ENCODE results near the gene ARVCF. TPM values are rescaled to one million over a fixed set of nuclear protein-coding genes. Genes with fewer than 3 reads are reported as not detected.
A peak's percentile ranks its signal among the peaks of the same experiment; 100 is the strongest.

ARVCF gene
- polyA plus RNA-seq, 1 of the 3 experiments (the other 2 are of a cell fraction), result 27.4 TPM

DNA sequence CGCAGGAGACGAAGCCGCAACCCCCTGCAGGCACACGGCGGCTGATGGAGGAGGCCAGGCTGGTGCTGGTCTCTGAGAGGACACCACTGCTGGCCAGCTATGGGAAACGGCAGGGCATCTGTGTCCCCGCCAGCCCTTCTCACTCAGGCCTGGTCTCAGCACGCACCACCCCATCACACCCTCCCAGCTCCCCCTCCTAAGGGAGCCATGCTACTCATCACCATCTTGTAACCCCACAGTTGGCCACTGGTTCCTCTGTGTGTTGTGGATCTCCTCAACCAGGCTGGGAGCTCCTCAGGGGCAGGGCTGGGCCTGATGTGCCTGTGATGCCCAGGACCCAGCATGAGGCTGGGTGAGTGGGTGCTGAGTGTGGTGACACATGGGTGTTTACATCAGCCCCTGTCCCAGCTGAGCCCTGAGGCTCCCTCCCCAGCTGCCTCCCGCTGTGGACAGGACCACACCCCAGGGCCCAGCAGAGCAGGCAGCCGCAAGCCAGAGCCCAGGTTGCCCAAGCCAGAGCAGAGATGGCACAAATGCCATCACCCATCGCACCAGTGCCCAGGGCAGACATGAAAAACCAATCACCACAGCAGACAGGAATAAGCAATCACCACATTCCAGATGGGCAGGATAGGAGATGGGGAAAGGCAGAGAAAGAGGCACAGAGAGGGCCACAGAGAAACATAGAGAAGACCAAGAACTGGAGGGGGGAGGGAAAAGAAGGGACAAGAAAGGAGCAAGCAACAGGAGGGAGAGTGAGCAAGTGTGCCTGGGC, 8.2 kb downstream of the ARVCF start:
- peaks cover 0 to 10% of the 10 kb centered on the region in 2 experiments for H3K36me3 ChIP-seq (replicated peaks in 1 of 2; ENCODE audit: control insufficient read depth in 1 of 2, insufficient read depth in 2 of 2, low read length in 1 of 2)
- no peak overlapping the region for H3K4me2 ChIP-seq
- TF ChIP-seq SIN3A (IDR thresholded peaks at IDR 0.05; ENCODE audit: borderline replicate concordance, low read depth, low read length), result no peak
- TF ChIP-seq FOXM1 (IDR thresholded peaks at IDR 0.05; ENCODE audit: low read depth), result no peak
- TF ChIP-seq JUND (IDR thresholded peaks at IDR 0.05), result no peak
- TF ChIP-seq CTCF (IDR thresholded peaks at IDR 0.05), result no peak
- TF ChIP-seq RXRA (IDR thresholded peaks at IDR 0.05; ENCODE audit: borderline replicate concordance, low read depth), result no peak
- TF ChIP-seq MXI1 (IDR thresholded peaks at IDR 0.05; ENCODE audit: low read depth, low read length), result no peak
- TF ChIP-seq RFX5 (IDR thresholded peaks at IDR 0.05; ENCODE audit: low read length), result no peak
- TF ChIP-seq GATA2 (CRISPR knock-in tag; IDR thresholded peaks at IDR 0.05), result no peak
- no peak for TF ChIP-seq PBX3 (IDR thresholded peaks at IDR 0.05)
- TF ChIP-seq, protein P1, sequence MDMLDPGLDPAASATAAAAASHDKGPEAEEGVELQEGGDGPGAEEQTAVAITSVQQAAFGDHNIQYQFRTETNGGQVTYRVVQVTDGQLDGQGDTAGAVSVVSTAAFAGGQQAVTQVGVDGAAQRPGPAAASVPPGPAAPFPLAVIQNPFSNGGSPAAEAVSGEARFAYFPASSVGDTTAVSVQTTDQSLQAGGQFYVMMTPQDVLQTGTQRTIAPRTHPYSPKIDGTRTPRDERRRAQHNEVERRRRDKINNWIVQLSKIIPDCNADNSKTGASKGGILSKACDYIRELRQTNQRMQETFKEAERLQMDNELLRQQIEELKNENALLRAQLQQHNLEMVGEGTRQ (IDR thresholded peaks at IDR 0.05; ENCODE audit: borderline replicate concordance, low read depth, low read length), result no peak
- no peak for TF ChIP-seq NRF1 (IDR thresholded peaks at IDR 0.05; ENCODE audit: low read depth, low read length)
- no peak; the same call in 1 of the 2 replicates for TF ChIP-seq RCOR1 (IDR thresholded peaks at IDR 0.05; ENCODE audit: low read length)
- TF ChIP-seq, protein P2, sequence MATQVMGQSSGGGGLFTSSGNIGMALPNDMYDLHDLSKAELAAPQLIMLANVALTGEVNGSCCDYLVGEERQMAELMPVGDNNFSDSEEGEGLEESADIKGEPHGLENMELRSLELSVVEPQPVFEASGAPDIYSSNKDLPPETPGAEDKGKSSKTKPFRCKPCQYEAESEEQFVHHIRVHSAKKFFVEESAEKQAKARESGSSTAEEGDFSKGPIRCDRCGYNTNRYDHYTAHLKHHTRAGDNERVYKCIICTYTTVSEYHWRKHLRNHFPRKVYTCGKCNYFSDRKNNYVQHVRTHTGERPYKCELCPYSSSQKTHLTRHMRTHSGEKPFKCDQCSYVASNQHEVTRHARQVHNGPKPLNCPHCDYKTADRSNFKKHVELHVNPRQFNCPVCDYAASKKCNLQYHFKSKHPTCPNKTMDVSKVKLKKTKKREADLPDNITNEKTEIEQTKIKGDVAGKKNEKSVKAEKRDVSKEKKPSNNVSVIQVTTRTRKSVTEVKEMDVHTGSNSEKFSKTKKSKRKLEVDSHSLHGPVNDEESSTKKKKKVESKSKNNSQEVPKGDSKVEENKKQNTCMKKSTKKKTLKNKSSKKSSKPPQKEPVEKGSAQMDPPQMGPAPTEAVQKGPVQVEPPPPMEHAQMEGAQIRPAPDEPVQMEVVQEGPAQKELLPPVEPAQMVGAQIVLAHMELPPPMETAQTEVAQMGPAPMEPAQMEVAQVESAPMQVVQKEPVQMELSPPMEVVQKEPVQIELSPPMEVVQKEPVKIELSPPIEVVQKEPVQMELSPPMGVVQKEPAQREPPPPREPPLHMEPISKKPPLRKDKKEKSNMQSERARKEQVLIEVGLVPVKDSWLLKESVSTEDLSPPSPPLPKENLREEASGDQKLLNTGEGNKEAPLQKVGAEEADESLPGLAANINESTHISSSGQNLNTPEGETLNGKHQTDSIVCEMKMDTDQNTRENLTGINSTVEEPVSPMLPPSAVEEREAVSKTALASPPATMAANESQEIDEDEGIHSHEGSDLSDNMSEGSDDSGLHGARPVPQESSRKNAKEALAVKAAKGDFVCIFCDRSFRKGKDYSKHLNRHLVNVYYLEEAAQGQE (IDR thresholded peaks at IDR 0.05; ENCODE audit: low read depth, low read length), result no peak
- no peak for TF ChIP-seq TCF12 (IDR thresholded peaks at IDR 0.05)
- TF ChIP-seq, protein P3, sequence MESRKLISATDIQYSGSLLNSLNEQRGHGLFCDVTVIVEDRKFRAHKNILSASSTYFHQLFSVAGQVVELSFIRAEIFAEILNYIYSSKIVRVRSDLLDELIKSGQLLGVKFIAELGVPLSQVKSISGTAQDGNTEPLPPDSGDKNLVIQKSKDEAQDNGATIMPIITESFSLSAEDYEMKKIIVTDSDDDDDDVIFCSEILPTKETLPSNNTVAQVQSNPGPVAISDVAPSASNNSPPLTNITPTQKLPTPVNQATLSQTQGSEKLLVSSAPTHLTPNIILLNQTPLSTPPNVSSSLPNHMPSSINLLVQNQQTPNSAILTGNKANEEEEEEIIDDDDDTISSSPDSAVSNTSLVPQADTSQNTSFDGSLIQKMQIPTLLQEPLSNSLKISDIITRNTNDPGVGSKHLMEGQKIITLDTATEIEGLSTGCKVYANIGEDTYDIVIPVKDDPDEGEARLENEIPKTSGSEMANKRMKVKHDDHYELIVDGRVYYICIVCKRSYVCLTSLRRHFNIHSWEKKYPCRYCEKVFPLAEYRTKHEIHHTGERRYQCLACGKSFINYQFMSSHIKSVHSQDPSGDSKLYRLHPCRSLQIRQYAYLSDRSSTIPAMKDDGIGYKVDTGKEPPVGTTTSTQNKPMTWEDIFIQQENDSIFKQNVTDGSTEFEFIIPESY (IDR thresholded peaks at IDR 0.05; ENCODE audit: borderline replicate concordance, low read depth), result no peak
- no peak for TF ChIP-seq ELF1 (IDR thresholded peaks at IDR 0.05)
- no peak for TF ChIP-seq SMC3 (IDR thresholded peaks at IDR 0.05; ENCODE audit: low read depth, low read length)
- H3K9ac ChIP-seq, result no peak overlapping the region
- no peak overlapping the region for H2AFZ ChIP-seq (ENCODE audit: low read depth)
- no peaks in the 10 kb centered on the region for H3F3A ChIP-seq (replicated peaks; ENCODE audit: insufficient read depth)
- ChIA-PET POLR2A (interaction anchor here (1.3 to 2.6 kb wide), 3 partner anchors 10 to 22 kb away, joined by 6 to 10 read pairs (median 9); no protein-coding TSS in a partner anchor), CTCF (interaction anchor here (1.5 to 8.9 kb wide), 5 partner anchors 11 to 40 kb away, joined by 3 to 501 read pairs (median 70); partner anchors contain the start of gene TANGO2)
- peak; percentile 53 for DNase-seq
- WGBS (ENCODE audit: low lambda C conversion rate), result 92% methylated on average over 6 of the region's 11 CpGs
- H3K9me2 ChIP-seq, result no peaks in the 10 kb centered on the region
- peak overlapping the region in 1 of 2 experiments; percentile 99; a peak in 2 of 4 replicates for H3K27ac ChIP-seq (ENCODE audit: low read depth in 2 of 2, low read length in 1 of 2)
- H3K4me1 ChIP-seq (ENCODE audit: control insufficient read depth in 1 of 2, insufficient read depth in 2 of 2, low read depth in 1 of 2, low read length in 1 of 2), result peaks cover 0 to 65% of the 10 kb centered on the region in 2 experiments; a peak in 2 of 4 replicates
- H3K9me3 ChIP-seq, result peaks cover 15% of the 10 kb centered on the region; the same call in 1 of the 2 replicates
- H3K27me3 ChIP-seq (ENCODE audit: insufficient read depth), result no peaks in the 10 kb centered on the region
- H4K20me1 ChIP-seq (ENCODE audit: insufficient read depth), result no peaks in the 10 kb centered on the region
- H3K4me3 ChIP-seq (ENCODE audit: low read depth in 2 of 2, low read length in 1 of 2), result no peak overlapping the region
- H3K79me2 ChIP-seq (ENCODE audit: insufficient read depth), result no peaks in the 10 kb centered on the region

Measured in SK-N-SH (cell line).